Measurements from ENCODE around the gene SEPHS2. TPM values are rescaled to one million over a fixed set of nuclear protein-coding genes. Genes with fewer than 3 reads are reported as not detected.

The SEPHS2 gene
- total RNA-seq, 1 donor from 2014 or later = 43.1 TPM

DNA sequence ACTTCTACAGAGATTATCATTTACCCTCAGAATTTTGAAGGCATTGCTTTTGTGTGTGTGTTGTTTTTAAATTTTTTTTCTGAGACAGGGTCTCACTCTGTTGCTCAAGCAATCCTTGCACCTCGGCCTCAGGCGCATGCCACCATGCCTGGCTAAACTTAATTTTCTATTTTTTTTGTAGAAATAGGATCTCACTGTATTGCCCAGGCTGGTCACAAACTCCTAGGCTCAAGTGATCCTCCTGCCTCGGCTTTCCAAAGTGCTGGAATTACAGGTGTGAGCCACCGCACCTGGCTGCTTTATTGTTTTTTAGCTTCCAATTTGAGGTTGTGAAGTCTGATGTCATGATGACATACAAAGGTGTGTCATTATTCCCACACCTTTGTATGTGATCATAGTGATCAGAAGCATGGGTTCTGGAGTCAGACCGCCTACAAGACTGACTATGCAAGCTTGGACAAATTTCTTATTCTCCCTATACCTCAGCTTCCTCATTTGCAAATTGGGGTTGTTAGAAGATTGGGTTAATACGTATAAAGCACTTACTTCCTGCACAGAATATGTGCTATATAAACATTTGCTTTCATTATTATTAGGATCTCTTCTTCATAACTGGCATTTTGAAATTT, 5.8 kb downstream of the SEPHS2 start:
- Mint-ChIP-seq H3K27me3 (ENCODE audit: unreplicated experiment) (peaks cover 2% of the 10 kb centered on the region), H3K9me3 (ENCODE audit: unreplicated experiment) (no peaks in the 10 kb centered on the region), H3K4me1 (ENCODE audit: unreplicated experiment) (peaks cover 10% of the 10 kb centered on the region), H3K36me3 (ENCODE audit: low read depth, unreplicated experiment) (peaks cover 8% of the 10 kb centered on the region), H3K4me3 (ENCODE audit: unreplicated experiment) (no peak overlapping the region), H3K27ac (ENCODE audit: unreplicated experiment) (no peak overlapping the region)
- DNase-seq (ENCODE audit: low spot score) = no peak
- TF ChIP-seq, protein P1, sequence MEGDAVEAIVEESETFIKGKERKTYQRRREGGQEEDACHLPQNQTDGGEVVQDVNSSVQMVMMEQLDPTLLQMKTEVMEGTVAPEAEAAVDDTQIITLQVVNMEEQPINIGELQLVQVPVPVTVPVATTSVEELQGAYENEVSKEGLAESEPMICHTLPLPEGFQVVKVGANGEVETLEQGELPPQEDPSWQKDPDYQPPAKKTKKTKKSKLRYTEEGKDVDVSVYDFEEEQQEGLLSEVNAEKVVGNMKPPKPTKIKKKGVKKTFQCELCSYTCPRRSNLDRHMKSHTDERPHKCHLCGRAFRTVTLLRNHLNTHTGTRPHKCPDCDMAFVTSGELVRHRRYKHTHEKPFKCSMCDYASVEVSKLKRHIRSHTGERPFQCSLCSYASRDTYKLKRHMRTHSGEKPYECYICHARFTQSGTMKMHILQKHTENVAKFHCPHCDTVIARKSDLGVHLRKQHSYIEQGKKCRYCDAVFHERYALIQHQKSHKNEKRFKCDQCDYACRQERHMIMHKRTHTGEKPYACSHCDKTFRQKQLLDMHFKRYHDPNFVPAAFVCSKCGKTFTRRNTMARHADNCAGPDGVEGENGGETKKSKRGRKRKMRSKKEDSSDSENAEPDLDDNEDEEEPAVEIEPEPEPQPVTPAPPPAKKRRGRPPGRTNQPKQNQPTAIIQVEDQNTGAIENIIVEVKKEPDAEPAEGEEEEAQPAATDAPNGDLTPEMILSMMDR (IDR thresholded peaks at IDR 0.05; ENCODE audit: unreplicated experiment) = no peak

DNA sequence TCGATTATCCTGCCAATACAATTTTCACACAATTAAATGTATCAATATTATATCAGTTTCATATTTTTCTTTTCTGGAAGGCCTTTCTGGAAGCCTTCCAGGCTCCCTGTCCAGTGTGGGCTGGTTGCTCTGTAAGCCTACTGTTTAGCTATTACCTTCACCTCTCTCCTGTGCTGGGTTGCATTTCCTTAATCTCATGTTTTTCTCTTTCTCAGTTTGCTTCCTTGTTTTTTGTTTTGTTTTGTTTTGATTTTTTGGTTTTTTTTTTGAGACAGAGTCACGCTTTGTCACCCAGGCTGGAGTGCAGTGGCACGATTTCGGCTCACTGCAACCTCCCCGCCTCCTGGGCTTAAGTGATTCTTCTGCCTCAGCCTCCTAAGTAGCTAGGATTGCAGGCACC, 6.8 kb downstream of the SEPHS2 start:
- Mint-ChIP-seq H3K4me1 (ENCODE audit: unreplicated experiment) (peaks cover 3% of the 10 kb centered on the region), H3K27ac (ENCODE audit: unreplicated experiment) (no peak overlapping the region), H3K36me3 (ENCODE audit: low read depth, unreplicated experiment) (peaks cover 2% of the 10 kb centered on the region), H3K4me3 (ENCODE audit: unreplicated experiment) (no peak overlapping the region), H3K27me3 (ENCODE audit: unreplicated experiment) (peaks cover 5% of the 10 kb centered on the region), H3K9me3 (ENCODE audit: unreplicated experiment) (no peaks in the 10 kb centered on the region)
- TF ChIP-seq, protein P1 (IDR thresholded peaks at IDR 0.05; ENCODE audit: unreplicated experiment) = no peak
- DNase-seq (ENCODE audit: low spot score) = no peak

DNA sequence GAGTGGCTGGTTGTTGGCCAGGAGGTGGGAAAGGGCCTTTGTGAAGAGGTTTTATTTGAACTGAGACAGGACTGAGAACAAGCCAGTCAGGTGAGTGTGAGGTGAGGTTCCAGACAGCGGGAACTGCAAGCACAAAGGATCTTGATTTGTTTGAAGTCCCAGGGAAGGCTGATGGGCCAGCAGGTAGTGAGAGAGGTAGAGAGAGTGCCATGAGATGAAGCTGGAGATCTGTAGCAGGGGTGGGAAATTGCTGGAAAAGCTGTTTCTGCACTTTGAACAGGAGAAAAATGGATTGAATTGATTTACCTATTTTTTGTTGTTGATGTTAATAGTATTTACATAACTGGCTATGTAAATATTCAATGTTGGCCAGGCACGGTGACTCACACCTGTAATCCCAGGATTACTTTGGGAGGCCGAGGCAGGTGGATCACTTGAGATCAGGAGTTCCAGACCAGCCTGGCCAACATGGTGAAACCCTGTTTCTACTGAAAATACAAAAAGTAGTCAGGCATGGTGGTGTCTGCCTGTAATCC, 8.1 kb downstream of the SEPHS2 start:
- no peaks in the 10 kb centered on the region for H3K36me3 Mint-ChIP-seq (ENCODE audit: low read depth, unreplicated experiment)
- no peaks in the 10 kb centered on the region for H3K4me1 Mint-ChIP-seq (ENCODE audit: unreplicated experiment)
- peaks cover 7% of the 10 kb centered on the region for H3K27me3 Mint-ChIP-seq (ENCODE audit: unreplicated experiment)
- TF ChIP-seq, protein P1 (IDR thresholded peaks at IDR 0.05; ENCODE audit: unreplicated experiment) = no peak
- no peaks in the 10 kb centered on the region for H3K9me3 Mint-ChIP-seq (ENCODE audit: unreplicated experiment)
- DNase-seq (ENCODE audit: low spot score) = no peak
- no peak overlapping the region for H3K27ac Mint-ChIP-seq (ENCODE audit: unreplicated experiment)
- no peak overlapping the region for H3K4me3 Mint-ChIP-seq (ENCODE audit: unreplicated experiment)

GRCh38 chr16:30434852-30435251, 10.8 kb downstream of the SEPHS2 start:
- no peaks in the 10 kb centered on the region for H3K4me1 Mint-ChIP-seq (ENCODE audit: unreplicated experiment)

More at GRCh38 chr16:30434852-30435251, 10.8 kb downstream of the SEPHS2 start:
- TF ChIP-seq, protein P1 (IDR thresholded peaks at IDR 0.05; ENCODE audit: unreplicated experiment) = no peak
- no peak overlapping the region for H3K4me3 Mint-ChIP-seq (ENCODE audit: unreplicated experiment)
- DNase-seq (ENCODE audit: low spot score) = no peak
- H3K27ac Mint-ChIP-seq (ENCODE audit: unreplicated experiment) = no peak overlapping the region
- no peaks in the 10 kb centered on the region for H3K9me3 Mint-ChIP-seq (ENCODE audit: unreplicated experiment)
- no peaks in the 10 kb centered on the region for H3K36me3 Mint-ChIP-seq (ENCODE audit: low read depth, unreplicated experiment)
- H3K27me3 Mint-ChIP-seq (ENCODE audit: unreplicated experiment) = peaks cover 8% of the 10 kb centered on the region
